ENCODE data around the gene PAH.

PAH gene

GRCh38 chr12:102865821-102866615, 51.0 kb downstream of the PAH start:
- ATAC-seq: no peak
- TF ChIP-seq ISL1 (CRISPR knock-in tag; IDR thresholded peaks at IDR 0.05) (no peak), TCF4 (CRISPR knock-in tag; IDR thresholded peaks at IDR 0.05; ENCODE audit: borderline replicate concordance) (no peak), GLIS3 (CRISPR knock-in tag; IDR thresholded peaks at IDR 0.05) (no peak), ZC3H10 (CRISPR knock-in tag; IDR thresholded peaks at IDR 0.05) (no peak), ARNTL (CRISPR knock-in tag; IDR thresholded peaks at IDR 0.05; ENCODE audit: borderline replicate concordance, low read depth) (no peak), TOX (CRISPR knock-in tag; IDR thresholded peaks at IDR 0.05; ENCODE audit: borderline replicate concordance) (no peak), TSHZ2 (CRISPR knock-in tag; IDR thresholded peaks at IDR 0.05) (no peak), SNAI2 (CRISPR knock-in tag; IDR thresholded peaks at IDR 0.05) (no peak), ZFP3 (CRISPR knock-in tag; IDR thresholded peaks at IDR 0.05) (no peak), BACH2 (CRISPR knock-in tag; IDR thresholded peaks at IDR 0.05; ENCODE audit: borderline replicate concordance) (no peak), RARB (CRISPR knock-in tag; IDR thresholded peaks at IDR 0.05) (no peak), ZNF8 (CRISPR knock-in tag; IDR thresholded peaks at IDR 0.05) (no peak), ZNF70 (CRISPR knock-in tag; IDR thresholded peaks at IDR 0.05) (no peak), CSDC2 (CRISPR knock-in tag; IDR thresholded peaks at IDR 0.05) (no peak), PPARA (CRISPR knock-in tag; IDR thresholded peaks at IDR 0.05; ENCODE audit: borderline replicate concordance) (no peak), ZFP30 (CRISPR knock-in tag; IDR thresholded peaks at IDR 0.05) (no peak), ZNF565 (CRISPR knock-in tag; conservative IDR thresholded peaks at IDR 0.05; ENCODE audit: low read depth) (no peak)

DNA sequence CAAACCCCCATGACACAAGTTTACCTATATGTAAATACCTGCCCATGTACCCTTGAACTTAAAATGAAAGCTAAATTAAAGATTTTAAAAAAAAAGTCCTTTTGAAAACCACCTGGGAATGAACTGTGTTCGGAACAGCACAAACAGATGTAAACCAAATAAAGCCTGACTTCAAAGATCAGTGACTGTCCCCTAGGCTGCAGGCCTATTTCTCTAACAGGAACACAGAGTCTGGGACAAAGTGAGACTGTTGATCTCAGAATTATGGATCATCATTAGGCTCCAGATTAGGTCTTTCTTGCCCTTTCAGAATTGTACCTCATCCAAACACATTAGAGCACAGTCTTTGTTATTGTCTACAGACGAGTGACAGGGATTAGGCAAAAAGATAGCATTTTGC, 54.6 kb downstream of the PAH start:
- ATAC-seq: no peak
- TF ChIP-seq ZFP3 (CRISPR knock-in tag; IDR thresholded peaks at IDR 0.05) (no peak), CSDC2 (CRISPR knock-in tag; IDR thresholded peaks at IDR 0.05) (no peak), TSHZ2 (CRISPR knock-in tag; IDR thresholded peaks at IDR 0.05) (no peak), OSR1 (CRISPR knock-in tag; IDR thresholded peaks at IDR 0.05) (no peak), ISL1 (CRISPR knock-in tag; IDR thresholded peaks at IDR 0.05) (no peak), TCF4 (CRISPR knock-in tag; IDR thresholded peaks at IDR 0.05; ENCODE audit: borderline replicate concordance) (no peak), ARNTL (CRISPR knock-in tag; IDR thresholded peaks at IDR 0.05; ENCODE audit: borderline replicate concordance, low read depth) (no peak), GLIS3 (CRISPR knock-in tag; IDR thresholded peaks at IDR 0.05) (no peak), TOX (CRISPR knock-in tag; IDR thresholded peaks at IDR 0.05; ENCODE audit: borderline replicate concordance) (no peak), ZC3H10 (CRISPR knock-in tag; IDR thresholded peaks at IDR 0.05) (no peak), SNAI2 (CRISPR knock-in tag; IDR thresholded peaks at IDR 0.05) (no peak), ZNF70 (CRISPR knock-in tag; IDR thresholded peaks at IDR 0.05) (no peak)
- TF ChIP-seq, protein P1, sequence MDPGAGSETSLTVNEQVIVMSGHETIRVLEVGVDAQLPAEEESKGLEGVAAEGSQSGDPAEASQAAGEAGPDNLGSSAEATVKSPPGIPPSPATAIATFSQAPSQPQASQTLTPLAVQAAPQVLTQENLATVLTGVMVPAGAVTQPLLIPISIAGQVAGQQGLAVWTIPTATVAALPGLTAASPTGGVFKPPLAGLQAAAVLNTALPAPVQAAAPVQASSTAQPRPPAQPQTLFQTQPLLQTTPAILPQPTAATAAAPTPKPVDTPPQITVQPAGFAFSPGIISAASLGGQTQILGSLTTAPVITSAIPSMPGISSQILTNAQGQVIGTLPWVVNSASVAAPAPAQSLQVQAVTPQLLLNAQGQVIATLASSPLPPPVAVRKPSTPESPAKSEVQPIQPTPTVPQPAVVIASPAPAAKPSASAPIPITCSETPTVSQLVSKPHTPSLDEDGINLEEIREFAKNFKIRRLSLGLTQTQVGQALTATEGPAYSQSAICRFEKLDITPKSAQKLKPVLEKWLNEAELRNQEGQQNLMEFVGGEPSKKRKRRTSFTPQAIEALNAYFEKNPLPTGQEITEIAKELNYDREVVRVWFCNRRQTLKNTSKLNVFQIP (CRISPR knock-in tag; IDR thresholded peaks at IDR 0.05; ENCODE audit: borderline replicate concordance, low read depth): no peak
- TF ChIP-seq, protein P2, sequence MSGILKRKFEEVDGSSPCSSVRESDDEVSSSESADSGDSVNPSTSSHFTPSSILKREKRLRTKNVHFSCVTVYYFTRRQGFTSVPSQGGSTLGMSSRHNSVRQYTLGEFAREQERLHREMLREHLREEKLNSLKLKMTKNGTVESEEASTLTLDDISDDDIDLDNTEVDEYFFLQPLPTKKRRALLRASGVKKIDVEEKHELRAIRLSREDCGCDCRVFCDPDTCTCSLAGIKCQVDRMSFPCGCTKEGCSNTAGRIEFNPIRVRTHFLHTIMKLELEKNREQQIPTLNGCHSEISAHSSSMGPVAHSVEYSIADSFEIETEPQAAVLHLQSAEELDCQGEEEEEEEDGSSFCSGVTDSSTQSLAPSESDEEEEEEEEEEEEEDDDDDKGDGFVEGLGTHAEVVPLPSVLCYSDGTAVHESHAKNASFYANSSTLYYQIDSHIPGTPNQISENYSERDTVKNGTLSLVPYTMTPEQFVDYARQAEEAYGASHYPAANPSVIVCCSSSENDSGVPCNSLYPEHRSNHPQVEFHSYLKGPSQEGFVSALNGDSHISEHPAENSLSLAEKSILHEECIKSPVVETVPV (CRISPR knock-in tag; IDR thresholded peaks at IDR 0.05): no peak

DNA sequence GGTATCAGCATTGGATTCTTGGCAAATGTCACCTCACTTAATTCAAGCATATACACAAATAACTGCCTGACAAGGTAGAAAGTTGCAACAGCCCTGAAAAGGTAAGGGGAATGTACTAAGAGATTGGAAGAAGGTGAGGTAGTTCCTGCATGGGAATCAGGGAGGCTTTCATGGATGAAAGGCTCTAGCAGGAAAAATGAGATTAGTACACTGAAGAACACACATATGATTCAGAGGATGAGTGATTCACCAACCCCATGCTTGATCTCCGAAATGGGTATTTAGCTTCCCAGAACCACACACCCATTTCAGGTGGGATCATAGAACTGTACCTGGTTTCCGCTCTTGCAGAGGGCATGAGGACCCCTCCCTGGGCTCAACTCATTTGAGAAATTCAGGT, 65.8 kb downstream of the PAH start:
- ATAC-seq: no peak
- TF ChIP-seq SNAI2 (CRISPR knock-in tag; IDR thresholded peaks at IDR 0.05): no peak
- TF ChIP-seq RARB (CRISPR knock-in tag; IDR thresholded peaks at IDR 0.05): no peak
- no peak for TF ChIP-seq TSHZ2 (CRISPR knock-in tag; IDR thresholded peaks at IDR 0.05)
- TF ChIP-seq ZC3H10 (CRISPR knock-in tag; IDR thresholded peaks at IDR 0.05): no peak
- no peak for TF ChIP-seq ARNTL (CRISPR knock-in tag; IDR thresholded peaks at IDR 0.05; ENCODE audit: borderline replicate concordance, low read depth)
- TF ChIP-seq TCF4 (CRISPR knock-in tag; IDR thresholded peaks at IDR 0.05; ENCODE audit: borderline replicate concordance): no peak
- TF ChIP-seq CSDC2 (CRISPR knock-in tag; IDR thresholded peaks at IDR 0.05): no peak
- no peak for TF ChIP-seq ZNF70 (CRISPR knock-in tag; IDR thresholded peaks at IDR 0.05)
- TF ChIP-seq, protein P2 (CRISPR knock-in tag; IDR thresholded peaks at IDR 0.05): no peak
- TF ChIP-seq ISL1 (CRISPR knock-in tag; IDR thresholded peaks at IDR 0.05): no peak
